Nephron (organoid): ENCODE measurements around the gene PTPN2.
A peak's percentile ranks its signal among the peaks of the same experiment; 100 is the strongest.
"Not testable (repeated sequence)": the region's sequence is repeated elsewhere in the genome, so short reads cannot be mapped to it uniquely, and the experiment has no call there.

Source experiments
- H3K27ac Mint-ChIP-seq, 3 experiments: 2 replicates each; pipeline ENCODE4 v1.8.0; 2020; ENCODE audit warnings: mixed read lengths in 3 of 3, mild to moderate bottlenecking in 2 of 3, moderate library complexity in 1 of 3
- H3K27me3 Mint-ChIP-seq: 2 replicates; pipeline ENCODE4 v1.8.0; 2021; ENCODE audit warnings: low read depth, mild to moderate bottlenecking, moderate library complexity, mixed read lengths
- H3K36me3 Mint-ChIP-seq: 2 replicates; pipeline ENCODE4 v1.8.0; 2020; ENCODE audit warnings: low read depth, mixed read lengths
- H3K4me1 Mint-ChIP-seq: 2 replicates; pipeline ENCODE4 v1.8.0; 2020; ENCODE audit warnings: mixed read lengths
- H3K4me3 Mint-ChIP-seq, 3 experiments: 2 replicates each; pipeline ENCODE4 v1.8.0; 2020; ENCODE audit warnings: mild to moderate bottlenecking in 3 of 3, mixed read lengths in 3 of 3, moderate library complexity in 2 of 3
- H3K9me3 Mint-ChIP-seq: 2 replicates; pipeline ENCODE4 v1.8.0; 2020; ENCODE audit warnings: mixed read lengths
- CTCF ChIP-seq, 3 experiments: fragments of 200-600 bp; sonication (generic); IDR thresholded peaks; one replicate each; pipeline ENCODE4 v1.5.0; 2021; ENCODE audit warnings: antibody characterized with exemption in 3 of 3; ENCODE audit not compliant: unreplicated experiment in 3 of 3

PTPN2 gene

GRCh38 chr18:12768625-12769024, 115.4 kb downstream of the PTPN2 start:
- no peak for TF ChIP-seq CTCF (IDR thresholded peaks at IDR 0.05; ENCODE audit: unreplicated experiment in 3 of 3)
- Mint-ChIP-seq H3K36me3 (no peaks in the 10 kb centered on the region), H3K27me3 (no peaks in the 10 kb centered on the region), H3K4me1 (no peaks in the 10 kb centered on the region), H3K4me3 (no peak overlapping the region), H3K9me3 (no peaks in the 10 kb centered on the region), H3K27ac (no peak overlapping the region)

GRCh38 chr18:12767580-12768155, 116.4 kb downstream of the PTPN2 start:
- Mint-ChIP-seq H3K27ac (no peak overlapping the region), H3K4me3 (no peak overlapping the region), H3K27me3 (no peaks in the 10 kb centered on the region), H3K9me3 (no peaks in the 10 kb centered on the region), H3K4me1 (no peaks in the 10 kb centered on the region), H3K36me3 (no peaks in the 10 kb centered on the region)
- no peak for TF ChIP-seq CTCF (IDR thresholded peaks at IDR 0.05; ENCODE audit: unreplicated experiment in 3 of 3)

- Mint-ChIP-seq H3K27me3 (no peaks in the 10 kb centered on the region), H3K9me3 (no peaks in the 10 kb centered on the region), H3K27ac (no peak overlapping the region), H3K4me1 (no peaks in the 10 kb centered on the region), H3K36me3 (no peaks in the 10 kb centered on the region), H3K4me3 (no peak overlapping the region)
- peak in 1 of 3 experiments; percentile 13 for TF ChIP-seq CTCF (IDR thresholded peaks at IDR 0.05; ENCODE audit: unreplicated experiment in 3 of 3)
Observed at GRCh38 chr18:12766986-12767433, 117.0 kb downstream of the PTPN2 start.

- Mint-ChIP-seq H3K4me3 (no peak overlapping the region), H3K27me3 (no peaks in the 10 kb centered on the region), H3K36me3 (no peaks in the 10 kb centered on the region), H3K4me1 (no peaks in the 10 kb centered on the region), H3K9me3 (no peaks in the 10 kb centered on the region), H3K27ac (no peak overlapping the region)
- no peak for TF ChIP-seq CTCF (IDR thresholded peaks at IDR 0.05; ENCODE audit: unreplicated experiment in 3 of 3)
Observed at GRCh38 chr18:12765586-12765985, 118.5 kb downstream of the PTPN2 start.

GRCh38 chr18:12765126-12765525, 118.9 kb downstream of the PTPN2 start:
- Mint-ChIP-seq H3K4me1 (no peaks in the 10 kb centered on the region), H3K27me3 (no peaks in the 10 kb centered on the region), H3K27ac (no peak overlapping the region), H3K36me3 (no peaks in the 10 kb centered on the region), H3K9me3 (no peaks in the 10 kb centered on the region), H3K4me3 (no peak overlapping the region)
- no peak for TF ChIP-seq CTCF (IDR thresholded peaks at IDR 0.05; ENCODE audit: unreplicated experiment in 3 of 3)

GRCh38 chr18:12758566-12758965, 125.5 kb downstream of the PTPN2 start:
- H3K27ac Mint-ChIP-seq, H3K36me3 Mint-ChIP-seq, H3K27me3 Mint-ChIP-seq, H3K4me1 Mint-ChIP-seq, H3K4me3 Mint-ChIP-seq, H3K9me3 Mint-ChIP-seq: not testable (repeated sequence)

- H3K36me3 Mint-ChIP-seq, H3K9me3 Mint-ChIP-seq, H3K27me3 Mint-ChIP-seq, H3K4me3 Mint-ChIP-seq, H3K4me1 Mint-ChIP-seq, H3K27ac Mint-ChIP-seq: not testable (repeated sequence)
Observed at GRCh38 chr18:12756619-12757239, 127.3 kb downstream of the PTPN2 start.

GRCh38 chr18:12755606-12756005, 128.4 kb downstream of the PTPN2 start:
- H3K9me3 Mint-ChIP-seq, H3K27ac Mint-ChIP-seq: not testable (repeated sequence)

More at GRCh38 chr18:12755606-12756005, 128.4 kb downstream of the PTPN2 start:
- H3K27me3 Mint-ChIP-seq, H3K36me3 Mint-ChIP-seq, H3K4me3 Mint-ChIP-seq, H3K4me1 Mint-ChIP-seq: not testable (repeated sequence)
